Activated T-helper 2 cell treated with anti-CD3 and anti-CD28 coated beads, Interferon-gamma antibody, Interleukin-2, Interleukin-4, amounts not matched to agents 10 μg/mL and 5 μg/mL and 100 μg/mL, durations not matched to agents 14 hours and 24 hours and 36 hours (primary cell): ENCODE measurements around the gene ZSCAN5C. TPM values are rescaled to one million over a fixed set of nuclear protein-coding genes. Genes with fewer than 3 reads are reported as not detected.

Source experiments
- DNase-seq: peaks from one replicate; pipeline ENCODE4 v3.0.0; 2021; ENCODE audit warnings: low spot score
- H3K27ac Mint-ChIP-seq: one replicate; pipeline ENCODE4 v1.8.0; 2021; ENCODE audit warnings: mixed read lengths
- H3K27me3 Mint-ChIP-seq: one replicate; pipeline ENCODE4 v1.8.0; 2021; ENCODE audit warnings: low read depth, mixed read lengths
- H3K36me3 Mint-ChIP-seq: one replicate; pipeline ENCODE4 v1.8.0; 2021; ENCODE audit warnings: low read depth, mixed read lengths
- H3K4me1 Mint-ChIP-seq: one replicate; pipeline ENCODE4 v1.8.0; 2021; ENCODE audit warnings: low read depth, mixed read lengths
- H3K4me3 Mint-ChIP-seq: one replicate; pipeline ENCODE4 v1.8.0; 2021; ENCODE audit warnings: low read depth, mild to moderate bottlenecking, moderate library complexity, mixed read lengths
- H3K9me3 Mint-ChIP-seq: one replicate; pipeline ENCODE4 v1.8.0; 2021; ENCODE audit warnings: mixed read lengths
- intact Hi-C: fragments of 100-400 bp; cut with micrococcal nuclease; formaldehyde crosslinking; loops from one replicate; pipeline ENCODE4 v1.15.1; 2023
- total RNA-seq: library from RNA; stranded (reverse); gene quantifications from 2 replicates; pipeline ENCODE4 v1.2.3, GENCODE V29; 2022

Gene ZSCAN5C
- not detected in 2 replicates for total RNA-seq

GRCh38 chr19:56201973-56202372 lies at the start of gene ZSCAN5C:
Gene ZSCAN5C (plus strand): TSS chr19:56202273. CDS start chr19:56205914, 3,641 bp downstream.
- intact Hi-C loops: no loop called here
- no peaks in the 10 kb centered on the region for H3K27me3 Mint-ChIP-seq
- no peaks in the 10 kb centered on the region for H3K9me3 Mint-ChIP-seq
- no peaks in the 10 kb centered on the region for H3K4me1 Mint-ChIP-seq
- H3K36me3 Mint-ChIP-seq: no peaks in the 10 kb centered on the region
- H3K27ac Mint-ChIP-seq: no peak within 1 kb of the TSS
- H3K4me3 Mint-ChIP-seq: no peak within 1 kb of the TSS
- DNase-seq: no peak

- intact Hi-C loops: no loop called here
- Mint-ChIP-seq H3K9me3 (no peaks in the 10 kb centered on the region), H3K4me3 (no peak overlapping the region)
Observed at GRCh38 chr19:56152644-56153043, 49.4 kb upstream of the ZSCAN5C start.

GRCh38 chr19:56153507-56153906 lies 48.6 kb upstream of the ZSCAN5C start:
- H3K27ac Mint-ChIP-seq: no peak overlapping the region
- H3K36me3 Mint-ChIP-seq: peaks cover 34% of the 10 kb centered on the region
- no peak for DNase-seq
- H3K27me3 Mint-ChIP-seq: no peaks in the 10 kb centered on the region
- no peak overlapping the region for H3K4me3 Mint-ChIP-seq
- H3K9me3 Mint-ChIP-seq: no peaks in the 10 kb centered on the region
- intact Hi-C loops: no loop called here
- peaks cover 6% of the 10 kb centered on the region for H3K4me1 Mint-ChIP-seq

More at GRCh38 chr19:56152644-56153043, 49.4 kb upstream of the ZSCAN5C start:
- no peak overlapping the region for H3K27ac Mint-ChIP-seq
- no peak for DNase-seq
- H3K36me3 Mint-ChIP-seq: peaks cover 35% of the 10 kb centered on the region
- H3K4me1 Mint-ChIP-seq: peaks cover 6% of the 10 kb centered on the region
- H3K27me3 Mint-ChIP-seq: no peaks in the 10 kb centered on the region

- H3K4me1 Mint-ChIP-seq: peaks cover 8% of the 10 kb centered on the region
- H3K27me3 Mint-ChIP-seq: no peaks in the 10 kb centered on the region
- no peak overlapping the region for H3K4me3 Mint-ChIP-seq
- no peak for DNase-seq
- H3K9me3 Mint-ChIP-seq: peaks cover 4% of the 10 kb centered on the region
- peaks cover 34% of the 10 kb centered on the region for H3K36me3 Mint-ChIP-seq
- H3K27ac Mint-ChIP-seq: no peak overlapping the region
- intact Hi-C loops: no loop called here
Observed at GRCh38 chr19:56155124-56155687, 46.9 kb upstream of the ZSCAN5C start.

- Mint-ChIP-seq H3K9me3 (peaks cover 4% of the 10 kb centered on the region), H3K27ac (no peak overlapping the region), H3K27me3 (no peaks in the 10 kb centered on the region), H3K4me3 (no peak overlapping the region), H3K36me3 (peaks cover 33% of the 10 kb centered on the region), H3K4me1 (peaks cover 8% of the 10 kb centered on the region)
- no peak for DNase-seq
- intact Hi-C loops: no loop called here
Observed at GRCh38 chr19:56156768-56157167, 45.3 kb upstream of the ZSCAN5C start.

- no peaks in the 10 kb centered on the region for H3K27me3 Mint-ChIP-seq
- peaks cover 4% of the 10 kb centered on the region for H3K9me3 Mint-ChIP-seq
- DNase-seq: no peak
- no peak overlapping the region for H3K4me3 Mint-ChIP-seq
- peaks cover 33% of the 10 kb centered on the region for H3K36me3 Mint-ChIP-seq
- no peak overlapping the region for H3K27ac Mint-ChIP-seq
- intact Hi-C loops: no loop called here
- peaks cover 12% of the 10 kb centered on the region for H3K4me1 Mint-ChIP-seq
Observed at GRCh38 chr19:56158170-56158757, 43.8 kb upstream of the ZSCAN5C start.

- Mint-ChIP-seq H3K9me3 (peaks cover 4% of the 10 kb centered on the region), H3K4me1 (peaks cover 11% of the 10 kb centered on the region), H3K27ac (no peak overlapping the region), H3K27me3 (no peaks in the 10 kb centered on the region), H3K4me3 (no peak overlapping the region), H3K36me3 (peaks cover 29% of the 10 kb centered on the region)
- intact Hi-C loops: no loop called here
- no peak for DNase-seq
Observed at GRCh38 chr19:56159009-56159559, 43.0 kb upstream of the ZSCAN5C start.

GRCh38 chr19:56159622-56160271 lies 42.3 kb upstream of the ZSCAN5C start:
- intact Hi-C loops: no loop called here
- peaks cover 4% of the 10 kb centered on the region for H3K9me3 Mint-ChIP-seq
- no peak overlapping the region for H3K4me3 Mint-ChIP-seq
- DNase-seq: no peak
- peaks cover 13% of the 10 kb centered on the region for H3K4me1 Mint-ChIP-seq
- H3K27me3 Mint-ChIP-seq: no peaks in the 10 kb centered on the region
- H3K27ac Mint-ChIP-seq: no peak overlapping the region
- H3K36me3 Mint-ChIP-seq: peaks cover 29% of the 10 kb centered on the region

GRCh38 chr19:56161534-56161933 lies 40.5 kb upstream of the ZSCAN5C start:
- no peaks in the 10 kb centered on the region for H3K27me3 Mint-ChIP-seq
- intact Hi-C loops: no loop called here
- H3K27ac Mint-ChIP-seq: no peak overlapping the region
- peaks cover 13% of the 10 kb centered on the region for H3K4me1 Mint-ChIP-seq
- no peak for DNase-seq
- H3K4me3 Mint-ChIP-seq: no peak overlapping the region
- H3K9me3 Mint-ChIP-seq: peaks cover 4% of the 10 kb centered on the region
- H3K36me3 Mint-ChIP-seq: peaks cover 18% of the 10 kb centered on the region

- no peaks in the 10 kb centered on the region for H3K27me3 Mint-ChIP-seq
- H3K27ac Mint-ChIP-seq: no peak overlapping the region
- DNase-seq: no peak
- H3K4me1 Mint-ChIP-seq: peaks cover 13% of the 10 kb centered on the region
- no peak overlapping the region for H3K4me3 Mint-ChIP-seq
- peaks cover 4% of the 10 kb centered on the region for H3K9me3 Mint-ChIP-seq
- intact Hi-C loops: no loop called here
- H3K36me3 Mint-ChIP-seq: peaks cover 18% of the 10 kb centered on the region
Observed at GRCh38 chr19:56162258-56162657, 39.8 kb upstream of the ZSCAN5C start.

- DNase-seq: no peak
- peaks cover 4% of the 10 kb centered on the region for H3K9me3 Mint-ChIP-seq
- no peak overlapping the region for H3K4me3 Mint-ChIP-seq
- peaks cover 15% of the 10 kb centered on the region for H3K36me3 Mint-ChIP-seq
- peaks cover 13% of the 10 kb centered on the region for H3K4me1 Mint-ChIP-seq
- intact Hi-C loops: no loop called here
- H3K27ac Mint-ChIP-seq: no peak overlapping the region
- no peaks in the 10 kb centered on the region for H3K27me3 Mint-ChIP-seq
Observed at GRCh38 chr19:56163097-56163496, 39.0 kb upstream of the ZSCAN5C start.

GRCh38 chr19:56167064-56167578 lies 35.0 kb upstream of the ZSCAN5C start:
- no peaks in the 10 kb centered on the region for H3K36me3 Mint-ChIP-seq
- no peak overlapping the region for H3K27ac Mint-ChIP-seq
- no peaks in the 10 kb centered on the region for H3K9me3 Mint-ChIP-seq
- H3K27me3 Mint-ChIP-seq: no peaks in the 10 kb centered on the region
- no peak for DNase-seq
- intact Hi-C loops: no loop called here
- no peak overlapping the region for H3K4me3 Mint-ChIP-seq
- H3K4me1 Mint-ChIP-seq: peaks cover 10% of the 10 kb centered on the region

GRCh38 chr19:56170261-56170660 lies 31.8 kb upstream of the ZSCAN5C start:
- Mint-ChIP-seq H3K4me3 (no peak overlapping the region), H3K9me3 (no peaks in the 10 kb centered on the region), H3K27me3 (no peaks in the 10 kb centered on the region), H3K36me3 (no peaks in the 10 kb centered on the region), H3K27ac (no peak overlapping the region), H3K4me1 (no peaks in the 10 kb centered on the region)
- no peak for DNase-seq
- intact Hi-C loops: loop anchor here (5.0 kb wide), 1 partner anchor 103 kb away; no protein-coding TSS in a partner anchor
